GM15510 (cell line): ENCODE measurements around the gene HDAC9.

ENCODE experiments used
- POLR2A ChIP-seq: IDR thresholded peaks from 3 replicates; pipeline ENCODE4 v1.6.1; 2011; ENCODE audit warnings: borderline replicate concordance; ENCODE audit not compliant: insufficient read length; ENCODE audit errors: extremely low read depth

HDAC9 gene

DNA sequence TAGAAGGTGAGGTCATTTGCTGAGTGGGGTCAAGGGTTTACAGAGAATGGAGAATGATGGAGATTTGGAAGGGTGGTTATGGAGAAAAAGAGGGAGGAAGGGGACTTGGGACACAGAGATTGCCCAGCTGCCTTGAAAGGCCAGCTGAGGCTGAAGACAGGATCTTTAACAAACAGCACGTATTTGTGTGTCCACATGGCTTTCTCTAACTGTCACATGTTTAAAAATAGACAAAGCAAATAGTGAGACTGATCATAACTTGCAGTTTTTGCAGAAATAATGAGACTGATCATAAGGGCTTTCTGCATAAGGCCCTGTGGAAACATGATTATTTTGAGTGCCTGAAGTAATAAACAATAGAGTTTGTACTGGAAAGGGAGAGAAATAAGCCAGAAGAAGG is 212.7 kb downstream of the HDAC9 start:
- TF ChIP-seq POLR2A = no peak

- no peak for TF ChIP-seq POLR2A
Measured at GRCh38 chr7:18715988-18716387, 220.4 kb downstream of the HDAC9 start.

DNA sequence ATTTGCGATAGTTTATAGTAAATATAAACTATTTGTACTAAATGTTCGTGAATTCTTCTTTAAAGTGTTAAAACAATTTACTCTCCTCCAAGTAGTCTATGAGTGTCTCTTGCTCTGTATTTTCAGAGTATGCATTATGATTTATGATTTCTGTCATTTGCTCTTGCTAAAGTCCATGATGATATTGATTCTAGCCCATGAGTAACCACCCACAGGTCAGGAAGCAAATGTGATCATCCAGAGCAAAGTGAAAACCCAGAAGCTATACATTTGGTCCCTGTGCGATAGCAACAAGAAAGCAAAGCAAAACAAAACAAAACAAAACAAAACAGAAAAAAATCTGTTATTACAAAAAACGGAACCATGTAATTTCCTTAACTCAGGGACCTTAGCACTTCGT is 225.9 kb downstream of the HDAC9 start:
- no peak for TF ChIP-seq POLR2A

DNA sequence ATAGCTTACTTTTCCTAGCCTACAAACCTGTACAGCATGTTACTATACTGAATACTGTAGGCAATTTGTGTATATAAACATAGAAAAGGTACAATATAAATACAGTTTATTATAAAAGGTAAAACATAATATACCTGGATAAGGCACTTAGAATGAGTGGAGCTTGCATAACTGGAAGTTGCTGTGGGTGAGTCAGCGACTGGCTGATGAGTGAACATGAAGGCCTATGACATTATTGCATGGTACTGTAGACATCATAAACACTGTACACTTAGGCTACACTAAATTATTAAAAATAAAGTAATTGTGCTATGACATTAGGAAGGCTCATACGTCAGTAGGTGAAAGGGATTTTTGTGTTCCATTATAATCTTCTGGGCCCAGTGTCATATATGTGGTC is 228.8 kb downstream of the HDAC9 start:
- TF ChIP-seq POLR2A = no peak

DNA sequence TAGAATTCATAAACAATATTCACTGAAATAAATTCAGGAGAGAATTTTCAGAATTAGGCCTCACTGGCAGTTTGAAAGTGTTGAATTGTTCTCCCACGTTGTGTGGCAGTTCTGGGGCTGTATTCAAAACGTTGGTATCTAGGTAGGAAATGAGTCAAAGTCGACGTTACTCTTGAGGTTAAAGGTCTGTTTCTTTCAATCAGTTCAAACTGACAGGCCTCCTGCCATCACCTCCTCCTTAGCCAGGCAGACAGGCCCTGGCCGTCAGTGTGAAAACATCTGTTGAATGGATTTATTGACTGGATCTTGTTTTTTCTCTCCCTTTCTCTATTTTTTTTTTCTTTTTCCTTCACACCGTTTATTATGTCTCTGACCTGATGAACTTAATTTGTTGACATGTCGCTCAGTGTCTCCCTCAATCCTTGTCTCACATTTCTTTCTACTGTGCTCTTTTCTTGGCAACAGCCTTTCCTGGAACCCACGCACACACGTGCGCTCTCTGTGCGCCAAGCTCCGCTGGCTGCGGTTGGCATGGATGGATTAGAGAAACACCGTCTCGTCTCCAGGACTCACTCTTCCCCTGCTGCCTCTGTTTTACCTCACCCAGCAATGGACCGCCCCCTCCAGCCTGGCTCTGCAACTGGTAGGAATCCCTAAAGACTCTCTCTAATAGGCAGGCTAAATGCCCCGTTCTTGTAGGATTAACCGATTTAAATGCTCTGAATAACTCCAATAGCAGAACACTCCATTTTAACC is 231.7 kb downstream of the HDAC9 start:
- TF ChIP-seq POLR2A = no peak

DNA sequence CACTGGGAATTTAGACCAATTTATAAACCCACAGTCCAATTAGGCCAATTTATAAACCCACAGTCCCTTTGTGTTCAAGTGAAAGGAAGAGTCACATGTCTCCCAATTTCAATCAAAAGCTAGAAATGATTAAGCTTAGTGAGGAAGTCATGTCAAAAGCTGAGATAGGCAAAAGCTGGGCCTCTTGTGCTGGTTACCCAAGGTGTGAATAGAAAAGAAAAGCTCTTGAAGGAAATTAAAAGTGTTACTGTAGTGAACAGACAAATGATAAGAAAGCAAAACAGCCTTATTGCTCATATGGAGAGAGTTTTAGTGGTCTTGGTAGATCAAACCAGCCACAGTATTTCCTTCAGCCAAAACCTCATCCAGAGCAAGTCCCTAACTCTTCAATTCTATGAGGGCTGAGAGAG is 245.0 kb downstream of the HDAC9 start:
- no peak for TF ChIP-seq POLR2A

GRCh38 chr7:18753972-18754610 is 258.5 kb downstream of the HDAC9 start:
- TF ChIP-seq POLR2A = no peak

DNA sequence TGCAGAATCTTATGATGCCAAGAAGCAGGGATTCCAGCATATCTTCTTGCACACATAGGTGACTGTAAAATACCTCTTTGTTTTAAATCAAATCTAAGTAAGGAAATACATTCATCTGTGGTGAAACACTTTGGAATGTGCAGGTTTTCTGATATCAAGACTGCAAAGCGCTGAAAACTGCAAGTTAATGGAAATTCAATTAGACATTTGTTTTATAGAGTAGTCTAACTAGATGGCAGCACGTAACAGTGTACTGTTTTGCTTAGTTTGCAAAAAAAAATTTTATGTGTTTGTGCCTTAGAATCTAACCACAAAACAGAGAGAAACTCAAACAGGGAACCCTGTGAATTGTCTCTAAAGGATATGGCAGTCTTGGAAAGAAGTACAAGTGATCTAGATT is 259.2 kb downstream of the HDAC9 start:
- TF ChIP-seq POLR2A = no peak

GRCh38 chr7:18755793-18756192 is 260.2 kb downstream of the HDAC9 start:
- TF ChIP-seq POLR2A = no peak

- no peak for TF ChIP-seq POLR2A
Measured at GRCh38 chr7:18756378-18757050, 261.0 kb downstream of the HDAC9 start.

GRCh38 chr7:18760046-18760445 is 264.5 kb downstream of the HDAC9 start:
- no peak for TF ChIP-seq POLR2A

- no peak for TF ChIP-seq POLR2A
Measured at GRCh38 chr7:18760631-18761445, 265.3 kb downstream of the HDAC9 start.

GRCh38 chr7:18762189-18762588 is 266.6 kb downstream of the HDAC9 start:
- no peak for TF ChIP-seq POLR2A

DNA sequence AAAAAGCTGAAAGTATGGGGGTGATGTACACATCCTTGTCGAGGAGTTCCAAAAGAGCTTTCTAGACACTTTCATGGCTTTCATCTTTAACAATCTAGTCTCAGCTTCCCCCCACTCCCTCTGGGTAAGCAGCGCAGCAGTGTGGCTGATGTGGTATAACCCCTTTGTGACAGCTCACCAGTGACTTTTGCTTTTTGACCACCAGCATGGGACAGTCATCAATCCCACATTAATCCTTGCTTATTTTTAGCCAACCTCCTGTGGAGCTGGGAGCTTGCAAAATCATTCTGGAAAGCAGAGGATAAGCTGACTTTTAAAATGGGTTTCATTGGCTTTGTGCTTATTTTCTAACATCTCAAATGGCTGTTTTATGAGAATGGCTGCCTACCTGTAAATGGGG is 272.7 kb downstream of the HDAC9 start:
- no peak for TF ChIP-seq POLR2A
